Stimulated activated CD4-positive, alpha-beta T cell treated with anti-CD3 and anti-CD28 coated beads, Interleukin-12 subunit alpha, Interleukin-12 subunit beta, amount 100 ng/mL, for 4 hours (primary cell): Measurements from ENCODE around the gene ZNF483.
A peak's percentile ranks its signal among the peaks of the same experiment; 100 is the strongest.
"Not testable (repeated sequence)": the region's sequence is repeated elsewhere in the genome, so short reads cannot be mapped to it uniquely, and the experiment has no call there.

ENCODE experiments used
- DNase-seq: peaks from one replicate; pipeline ENCODE4 v3.0.0-alpha.2; 2020

ZNF483 gene

GRCh38 chr9:111548623-111549022, 23.6 kb downstream of the ZNF483 start:
- DNase-seq, result no peak

- not testable (repeated sequence) for DNase-seq
These were observed 30.4 kb downstream of the ZNF483 start for GRCh38 chr9:111555425-111555824.

DNA sequence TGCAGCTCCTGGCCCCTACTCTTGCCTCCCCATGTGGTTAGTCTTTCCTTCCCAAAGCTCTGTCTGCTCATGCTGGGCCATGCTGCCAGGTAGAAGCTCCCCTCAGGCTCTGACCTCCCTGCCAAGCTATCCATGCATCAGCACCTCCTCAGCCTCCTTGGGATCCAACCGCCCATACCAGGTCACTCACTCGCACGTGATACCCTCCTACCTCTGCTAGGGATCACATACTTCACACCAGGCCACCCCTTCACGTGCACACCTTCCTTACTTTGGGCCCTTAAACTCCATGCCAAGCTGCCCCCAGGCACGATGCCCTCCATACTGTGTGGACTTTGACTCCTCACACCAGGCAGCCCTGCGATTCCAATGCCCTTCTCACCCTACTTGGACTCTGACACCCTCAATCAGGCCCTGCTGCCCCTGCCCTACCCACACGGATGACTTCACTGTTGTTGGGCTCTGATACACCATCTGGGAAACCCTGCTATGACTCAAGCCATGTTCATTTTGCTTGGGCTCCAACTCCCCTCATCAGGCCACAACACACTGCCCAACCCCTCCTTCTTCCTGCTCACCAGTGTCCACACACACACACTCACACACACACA, 34.1 kb downstream of the ZNF483 start:
- no peak for DNase-seq

GRCh38 chr9:111561165-111561719, 36.3 kb downstream of the ZNF483 start:
- no peak for DNase-seq

- DNase-seq, result no peak
These were observed 41.3 kb downstream of the ZNF483 start for GRCh38 chr9:111566234-111566633.

- not testable (repeated sequence) for DNase-seq
These were observed 43.1 kb downstream of the ZNF483 start for GRCh38 chr9:111568127-111568526.

DNA sequence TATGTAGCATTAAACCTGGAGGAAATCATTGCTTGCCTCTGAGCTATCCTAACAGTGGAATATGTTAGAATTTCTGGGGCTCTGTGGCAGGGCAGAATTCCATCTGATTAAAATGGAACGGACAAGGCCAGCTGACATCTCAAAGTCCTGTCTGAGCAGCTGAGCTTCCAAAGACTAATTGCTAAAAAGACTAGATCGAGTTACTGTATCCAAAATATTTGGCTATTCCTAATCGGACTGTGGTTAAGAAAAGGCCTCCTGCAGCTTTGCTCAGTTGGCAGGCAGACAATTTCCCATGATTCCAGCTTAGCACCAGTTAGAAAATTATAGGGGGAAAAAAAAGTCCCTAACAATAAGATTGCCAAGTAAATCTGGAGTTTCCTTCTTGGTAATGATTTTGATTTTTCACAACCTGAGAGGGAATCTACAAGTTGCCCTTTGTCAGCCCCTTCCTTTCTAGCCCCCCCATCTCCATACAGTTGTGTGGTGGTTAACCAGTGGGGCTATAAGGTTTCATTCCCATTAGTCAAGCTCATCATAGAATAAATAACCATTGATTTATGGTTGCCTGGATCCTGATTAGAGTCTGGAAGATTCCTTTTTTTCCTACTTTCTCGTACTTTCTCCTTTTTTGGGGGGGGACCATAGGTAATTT, 48.1 kb downstream of the ZNF483 start:
- no peak for DNase-seq

DNA sequence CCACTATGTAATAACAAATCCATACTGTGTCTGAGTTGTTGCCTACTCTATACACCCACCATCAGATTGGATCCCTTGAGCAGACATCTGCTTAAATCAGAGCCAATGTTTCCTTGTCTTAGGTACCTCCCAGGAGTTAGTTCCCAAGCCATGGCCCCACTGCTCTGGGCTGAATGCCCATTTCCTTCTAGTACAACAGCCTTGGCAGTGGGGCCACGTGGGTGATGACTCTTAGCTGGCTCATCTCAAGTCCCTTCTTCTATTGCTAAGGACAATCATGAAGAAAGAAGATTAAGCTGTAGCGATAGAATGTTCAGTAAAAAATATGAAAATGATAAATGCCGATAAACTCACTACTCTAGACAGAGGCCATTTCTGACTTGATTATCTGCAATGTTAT, 57.9 kb downstream of the ZNF483 start:
- no peak for DNase-seq

- DNase-seq, result no peak
These were observed 61.4 kb downstream of the ZNF483 start for GRCh38 chr9:111586378-111586777.

- no peak for DNase-seq
These were observed 63.9 kb downstream of the ZNF483 start for GRCh38 chr9:111588846-111589245.

GRCh38 chr9:111597852-111598732, 73.1 kb downstream of the ZNF483 start:
- peak; percentile 36 for DNase-seq

GRCh38 chr9:111598733-111599091, 73.7 kb downstream of the ZNF483 start:
- no peak for DNase-seq

DNA sequence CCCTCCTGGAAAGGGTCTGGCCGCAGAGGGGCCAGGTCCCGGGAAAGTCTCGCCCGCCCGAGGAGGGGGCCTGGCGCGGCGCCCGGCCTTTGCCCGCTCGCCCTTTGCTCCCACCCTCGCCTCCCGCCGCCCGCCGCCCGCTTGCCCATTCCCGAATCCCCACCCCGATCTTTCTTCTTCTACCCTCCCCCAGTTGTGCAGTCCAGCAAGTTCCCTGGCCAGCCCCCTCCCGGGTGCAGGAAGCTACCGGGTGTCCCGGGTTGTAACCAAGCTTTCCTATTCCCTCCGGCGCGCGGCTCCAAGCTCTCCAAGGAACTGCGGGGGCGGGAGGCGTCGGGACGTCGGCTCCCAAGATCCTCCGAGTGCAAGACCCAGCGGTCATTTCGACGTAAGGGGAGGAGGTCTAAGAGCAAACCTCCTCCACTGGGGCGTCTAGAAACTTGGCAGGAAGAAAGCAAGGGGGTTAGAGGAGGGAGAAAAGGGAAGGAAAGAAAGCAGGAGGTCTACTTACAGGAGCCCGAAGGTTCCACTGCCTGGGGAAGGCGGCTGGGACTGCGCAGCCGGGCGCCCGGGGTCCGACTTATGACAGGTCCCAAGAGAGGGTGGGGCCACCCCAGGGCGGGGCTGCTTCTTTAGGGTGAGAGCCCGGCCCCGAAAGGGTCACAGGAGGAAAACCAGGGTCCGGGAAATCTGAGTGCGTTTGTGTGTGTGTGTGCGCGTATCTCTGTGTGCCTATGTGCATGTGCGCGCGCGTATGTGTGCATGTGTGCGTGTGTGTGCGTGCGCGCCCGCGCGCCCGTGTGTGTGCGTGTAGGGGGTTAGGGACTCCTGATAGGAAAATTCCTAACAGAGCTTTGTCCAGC, 74.3 kb downstream of the ZNF483 start, which contains the start of gene PTGR1:
PTGR1 (minus strand) TSS at position 556 of the 863 bp plus-strand sequence. CDS start 2,225 bp downstream, outside the sequence.
- DNase-seq, result peak; percentile 5

DNA sequence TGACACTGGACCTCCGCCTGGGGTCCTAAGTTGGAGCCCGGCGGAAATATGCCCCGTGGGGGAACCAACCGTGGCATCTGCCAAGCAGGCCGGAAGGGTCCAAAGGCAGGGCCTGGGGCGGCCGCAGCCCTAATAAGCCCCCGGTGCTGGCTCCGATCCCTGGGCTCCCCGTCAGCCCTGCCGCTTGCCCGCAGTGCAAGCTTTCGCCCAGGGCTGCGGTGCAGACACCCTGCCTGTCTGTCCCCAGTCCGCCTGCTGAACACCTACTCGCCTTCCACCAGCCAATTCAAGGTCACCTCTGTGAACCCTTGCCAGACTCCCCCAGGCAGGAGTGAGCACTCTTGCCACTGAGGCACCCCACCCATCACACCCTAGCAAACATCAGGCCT, 75.0 kb downstream of the ZNF483 start:
- DNase-seq, result no peak

DNA sequence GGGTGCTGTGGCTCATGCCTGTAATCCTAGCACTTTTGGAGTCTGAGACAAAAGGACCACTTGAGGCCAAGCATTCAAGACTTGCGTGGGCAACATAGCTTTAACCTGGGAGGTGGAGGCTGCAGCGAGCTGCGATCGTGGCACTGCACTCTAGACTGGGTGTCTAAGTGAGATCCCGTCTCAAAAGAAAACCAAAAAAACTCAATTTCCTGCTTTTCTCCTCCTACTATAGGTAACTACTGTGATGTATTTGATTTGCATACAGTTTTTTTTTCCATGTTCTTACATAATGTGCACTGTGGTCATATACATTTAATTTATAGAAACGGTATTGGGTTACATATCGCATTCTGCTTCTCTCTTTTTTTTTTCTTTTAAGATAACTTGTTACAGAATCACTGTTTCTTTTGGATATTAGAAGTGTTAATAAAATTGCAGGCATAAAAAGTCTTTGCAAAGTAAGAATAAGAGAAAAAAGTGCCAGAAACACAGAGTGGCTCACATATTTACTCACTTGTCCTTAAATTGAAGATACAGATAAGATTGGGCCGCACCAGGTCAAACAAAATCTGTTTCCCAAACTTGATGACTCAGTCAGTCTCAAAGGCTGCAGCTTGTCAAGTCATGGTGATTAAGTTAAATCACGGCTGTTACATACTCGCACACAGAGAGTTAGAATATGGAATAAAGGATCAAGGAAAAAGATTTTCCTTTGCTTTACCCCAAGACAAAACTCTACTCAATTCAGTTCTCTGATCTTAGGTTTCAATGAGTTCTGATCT, 76.4 kb downstream of the ZNF483 start:
- DNase-seq, result no peak

DNA sequence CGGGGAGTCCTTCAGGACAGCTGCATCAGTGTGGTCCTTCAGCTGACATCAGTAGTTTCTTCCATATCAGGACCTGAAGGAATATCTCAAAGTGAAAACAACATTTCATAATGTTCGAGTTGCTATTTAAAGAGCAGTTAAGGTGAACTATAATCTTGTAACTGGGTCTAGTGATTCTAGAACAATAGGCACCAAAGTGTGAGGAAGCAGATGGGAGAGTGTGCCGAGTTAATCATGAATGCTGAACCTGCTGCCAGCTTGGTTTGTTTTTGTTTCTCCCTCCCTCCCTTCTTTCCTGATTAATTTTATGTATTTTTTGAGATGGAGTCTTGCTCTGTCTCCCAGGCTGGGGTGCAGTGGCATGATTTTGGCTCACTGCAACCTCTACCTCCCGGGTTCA, 78.1 kb downstream of the ZNF483 start:
- no peak for DNase-seq

- DNase-seq, result no peak
These were observed 79.2 kb downstream of the ZNF483 start for GRCh38 chr9:111604054-111604615.

DNA sequence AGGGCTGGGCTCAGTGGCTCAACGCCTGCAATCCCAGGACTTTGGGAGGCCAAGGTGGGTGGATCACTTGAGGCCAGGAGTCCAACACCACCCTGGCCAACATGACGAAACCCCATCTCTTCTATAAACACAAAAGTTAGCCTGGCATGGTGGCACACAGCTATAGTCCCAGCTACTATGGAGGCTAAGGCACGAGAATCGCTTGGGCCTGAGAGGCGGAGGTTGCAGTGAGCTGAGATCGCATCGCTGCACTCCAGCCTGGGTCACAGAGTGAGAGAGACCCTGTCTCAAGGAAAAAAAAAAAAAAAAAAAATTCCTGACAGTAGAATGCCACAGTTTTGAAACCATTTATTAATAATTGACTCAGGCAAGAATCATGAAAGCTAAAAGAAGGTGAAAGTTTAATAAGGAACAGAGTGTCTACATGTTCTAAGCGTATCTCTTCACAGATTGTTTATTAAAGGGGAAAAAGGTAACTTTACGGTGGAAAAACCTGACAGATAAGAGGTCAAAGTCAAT, 80.1 kb downstream of the ZNF483 start:
- DNase-seq, result no peak

DNA sequence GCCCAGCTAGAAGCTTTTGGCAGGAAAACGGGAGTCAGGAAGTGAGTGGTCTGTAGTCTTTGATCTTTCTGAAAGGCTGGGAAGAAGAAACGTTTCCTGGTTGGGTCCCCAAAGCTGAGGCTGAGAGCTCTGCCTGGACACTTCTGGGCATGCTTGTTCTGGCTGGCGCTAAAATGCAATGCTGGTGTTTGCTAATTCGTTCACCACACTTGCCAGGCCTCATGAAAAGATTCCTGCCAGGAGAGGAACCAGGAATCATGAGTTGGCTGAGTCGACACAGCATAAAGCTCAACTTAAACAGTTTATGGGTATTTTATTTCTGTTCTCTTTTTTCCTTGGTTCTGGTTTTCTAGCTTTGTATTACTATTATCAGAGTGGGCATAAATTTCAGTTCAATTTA, 85.2 kb downstream of the ZNF483 start:
- no peak for DNase-seq

DNA sequence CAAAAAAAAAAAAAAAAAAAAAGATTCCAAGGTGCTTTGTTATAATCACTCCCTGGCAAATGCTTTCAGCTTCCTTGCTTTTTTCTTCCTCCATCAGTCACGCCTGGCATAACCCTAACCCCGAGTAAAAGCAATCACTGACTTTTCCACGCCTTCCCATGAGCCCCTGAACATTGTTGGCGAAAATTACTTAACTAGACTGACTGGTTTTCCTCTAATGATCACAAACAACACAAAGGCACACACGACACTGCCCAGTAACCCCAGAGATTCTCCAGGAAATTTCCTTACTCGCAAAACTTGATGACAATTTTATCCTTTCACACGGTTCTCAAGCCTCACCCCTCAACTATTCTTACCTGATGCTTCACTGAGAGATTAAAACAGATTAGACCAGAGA, 85.9 kb downstream of the ZNF483 start:
- no peak for DNase-seq

DNA sequence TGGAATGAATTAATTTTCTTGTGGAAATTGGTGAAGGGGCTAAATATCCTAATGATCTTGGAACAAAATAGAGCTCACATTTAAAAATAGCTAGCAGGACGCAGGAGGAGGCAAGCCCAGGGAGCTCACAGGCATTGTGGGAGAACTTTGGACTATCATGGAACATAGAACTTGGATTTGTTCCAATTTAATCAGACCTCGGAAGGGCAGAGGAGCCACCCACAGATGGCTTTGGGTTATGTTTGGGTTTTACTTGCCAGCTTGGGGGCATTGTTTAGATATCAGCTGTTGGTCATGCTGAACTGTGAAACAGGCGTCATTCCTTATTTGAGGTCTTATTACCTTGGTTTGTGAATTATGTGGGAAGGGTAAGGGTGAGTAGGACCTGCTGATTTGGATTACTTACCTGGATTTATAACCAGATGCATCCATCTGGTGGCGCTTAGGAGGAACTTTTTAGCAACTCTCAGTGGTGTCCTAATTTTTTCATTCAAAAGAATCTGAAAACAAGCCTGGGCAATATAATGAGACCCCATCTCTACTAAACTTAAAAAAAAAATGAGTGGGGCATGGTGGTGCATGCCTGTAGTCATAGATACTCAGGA, 88.6 kb downstream of the ZNF483 start:
- no peak for DNase-seq
